OCI-LY3 (cell line): ENCODE results near the gene RXYLT1.

Experiments used
- H2AFZ ChIP-seq: fragments of 200-600, 300-600 bp; shearing (Covaris generic); 2 replicates; pipeline ENCODE4 v1.6.0; 2014; ENCODE audit warnings: antibody characterized with exemption, low read depth, low read length
- H3K27ac ChIP-seq: fragments of 200-600, 300-600 bp; sonication (generic); 2 replicates; pipeline ENCODE4 v1.5.1; 2014; ENCODE audit warnings: mild to moderate bottlenecking, low read length, moderate library complexity, mixed read lengths
- H3K27me3 ChIP-seq: fragments of 200-600, 300-600 bp; sonication (generic); 2 replicates; pipeline ENCODE4 v1.6.1; 2014; ENCODE audit warnings: low read depth, low read length, mixed read lengths
- H3K36me3 ChIP-seq: fragments of 200-600, 300-600 bp; sonication (generic); replicated peaks from 2 replicates; pipeline ENCODE3; 2014; ENCODE audit warnings: low read depth, low read length, mixed read lengths
- H3K4me1 ChIP-seq: fragments of 300-600, 200-600 bp; sonication (generic); 2 replicates; pipeline ENCODE4 v1.6.1; 2014; ENCODE audit warnings: low read length, mixed read lengths
- H3K4me2 ChIP-seq: fragments of 200-600, 300-600 bp; sonication (generic); 2 replicates; pipeline ENCODE4 v1.6.1; 2014; ENCODE audit warnings: low read length, mixed read lengths
- H3K4me3 ChIP-seq: fragments of 300-600, 200-600 bp; sonication (generic); 2 replicates; pipeline ENCODE4 v1.5.1; 2014; ENCODE audit warnings: antibody characterized with exemption, mild to moderate bottlenecking, low read length, moderate library complexity
- H3K79me2 ChIP-seq: fragments of 300-600, 200-600 bp; shearing (Covaris generic); 2 replicates; pipeline ENCODE4 v1.6.1; 2014; ENCODE audit warnings: mild to moderate bottlenecking, low read length, mixed read lengths
- H3K9ac ChIP-seq: fragments of 300-600, 200-600 bp; shearing (Covaris generic); 2 replicates; pipeline ENCODE4 v1.6.0; 2014; ENCODE audit warnings: mild to moderate bottlenecking, low read length, moderate library complexity
- H3K9me3 ChIP-seq: fragments of 200-600, 300-600 bp; shearing (Covaris generic); 2 replicates; pipeline ENCODE4 v1.6.1; 2014; ENCODE audit warnings: low read length, mixed read lengths; ENCODE audit not compliant: insufficient read depth
- H4K20me1 ChIP-seq: fragments of 200-600, 300-600 bp; sonication (generic); 2 replicates; pipeline ENCODE4 v1.6.1; 2016; ENCODE audit warnings: low read length, mixed read lengths; ENCODE audit not compliant: insufficient read depth
- EZH2phosphoT487 ChIP-seq: fragments of 200-600 bp; shearing (Covaris generic); IDR thresholded peaks from 2 replicates; pipeline ENCODE4 v1.6.1; 2018; ENCODE audit warnings: antibody characterized with exemption, mixed run types, low read depth
- TF ChIP-seq, protein P1 (sequence below): fragments of 200-600, 300-600 bp; sonication (generic); IDR thresholded peaks from 2 replicates; pipeline ENCODE4 v1.5.1; 2014; ENCODE audit warnings: antibody characterized with exemption, low read length, low read depth

The RXYLT1 gene

DNA sequence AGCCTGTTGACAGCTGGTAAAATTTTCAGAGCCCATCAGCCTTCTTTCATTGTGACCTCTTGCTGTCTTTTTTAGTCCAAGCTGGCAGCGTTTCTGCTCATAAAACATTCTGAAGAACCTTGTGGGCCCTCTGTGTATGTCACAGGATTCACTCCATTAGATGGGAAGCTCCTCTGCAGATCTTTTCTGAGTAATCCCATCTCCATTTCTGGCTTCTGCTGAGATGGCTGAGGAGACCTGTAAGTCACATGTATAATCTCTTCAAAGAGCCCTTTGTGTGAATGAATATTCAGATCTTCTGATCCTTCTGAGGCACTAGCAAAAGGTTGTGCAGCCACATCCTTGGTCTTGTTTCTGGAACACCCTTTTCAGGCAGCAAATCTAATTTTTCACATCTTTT lies 2.8 kb downstream of the RXYLT1 start:
- Histone ChIP-seq H3K4me3 (no peak overlapping the region), H3K36me3 (peaks cover 22% of the 10 kb centered on the region), H3K79me2 (peaks cover 10% of the 10 kb centered on the region), H3K9me3 (no peaks in the 10 kb centered on the region), H3K27ac (no peak overlapping the region), H3K4me1 (peaks cover 12% of the 10 kb centered on the region), H2AFZ (no peak overlapping the region), H3K27me3 (no peaks in the 10 kb centered on the region), H3K4me2 (no peak overlapping the region), H4K20me1 (no peaks in the 10 kb centered on the region), H3K9ac (no peak overlapping the region)
- TF ChIP-seq, protein P1, sequence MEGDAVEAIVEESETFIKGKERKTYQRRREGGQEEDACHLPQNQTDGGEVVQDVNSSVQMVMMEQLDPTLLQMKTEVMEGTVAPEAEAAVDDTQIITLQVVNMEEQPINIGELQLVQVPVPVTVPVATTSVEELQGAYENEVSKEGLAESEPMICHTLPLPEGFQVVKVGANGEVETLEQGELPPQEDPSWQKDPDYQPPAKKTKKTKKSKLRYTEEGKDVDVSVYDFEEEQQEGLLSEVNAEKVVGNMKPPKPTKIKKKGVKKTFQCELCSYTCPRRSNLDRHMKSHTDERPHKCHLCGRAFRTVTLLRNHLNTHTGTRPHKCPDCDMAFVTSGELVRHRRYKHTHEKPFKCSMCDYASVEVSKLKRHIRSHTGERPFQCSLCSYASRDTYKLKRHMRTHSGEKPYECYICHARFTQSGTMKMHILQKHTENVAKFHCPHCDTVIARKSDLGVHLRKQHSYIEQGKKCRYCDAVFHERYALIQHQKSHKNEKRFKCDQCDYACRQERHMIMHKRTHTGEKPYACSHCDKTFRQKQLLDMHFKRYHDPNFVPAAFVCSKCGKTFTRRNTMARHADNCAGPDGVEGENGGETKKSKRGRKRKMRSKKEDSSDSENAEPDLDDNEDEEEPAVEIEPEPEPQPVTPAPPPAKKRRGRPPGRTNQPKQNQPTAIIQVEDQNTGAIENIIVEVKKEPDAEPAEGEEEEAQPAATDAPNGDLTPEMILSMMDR: no peak
- no peak for TF ChIP-seq EZH2phosphoT487

DNA sequence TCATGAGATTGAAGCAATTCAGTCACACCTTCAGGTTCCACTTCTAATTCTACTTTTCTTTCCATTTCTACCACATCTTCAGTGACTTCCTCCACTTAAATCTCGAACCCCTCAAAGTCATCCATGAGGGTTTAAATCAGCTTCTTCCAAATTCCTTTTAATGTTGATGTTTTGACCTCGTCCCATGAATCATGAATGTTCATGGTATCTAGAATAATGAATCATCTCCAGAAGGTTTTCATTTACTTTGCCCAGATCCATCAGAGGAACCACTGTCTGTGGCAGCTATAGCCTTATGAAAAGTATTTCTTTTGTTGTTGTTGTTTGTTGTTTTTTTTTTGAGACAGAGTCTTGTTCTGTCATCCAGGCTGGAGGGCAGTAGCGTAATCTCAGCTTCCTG lies 7.6 kb downstream of the RXYLT1 start:
- Histone ChIP-seq H3K9me3 (no peaks in the 10 kb centered on the region), H3K79me2 (no peaks in the 10 kb centered on the region), H3K4me1 (no peaks in the 10 kb centered on the region), H3K4me3 (no peak overlapping the region), H3K36me3 (peaks cover 34% of the 10 kb centered on the region), H3K27me3 (no peaks in the 10 kb centered on the region), H2AFZ (no peak overlapping the region), H3K4me2 (no peak overlapping the region), H3K27ac (no peak overlapping the region), H4K20me1 (no peaks in the 10 kb centered on the region), H3K9ac (no peak overlapping the region)
- TF ChIP-seq EZH2phosphoT487: no peak
- TF ChIP-seq, protein P1: no peak

DNA sequence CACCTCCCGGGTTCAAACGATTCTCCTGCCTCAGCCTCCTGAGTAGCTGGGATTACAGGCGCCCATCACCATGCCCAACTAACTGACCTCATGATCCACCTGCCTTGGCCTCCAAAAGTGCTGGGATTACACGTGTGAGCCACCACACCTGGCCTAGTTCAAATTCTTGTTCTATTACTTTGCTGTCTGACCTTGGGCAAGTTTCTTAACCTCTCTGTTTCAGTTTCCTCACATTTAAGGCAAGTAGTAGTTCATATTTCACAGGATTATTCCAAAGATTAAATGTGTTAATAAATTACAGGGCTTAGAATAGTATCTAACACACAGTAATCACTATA lies 10.9 kb downstream of the RXYLT1 start:
- Histone ChIP-seq H3K9me3 (no peaks in the 10 kb centered on the region), H3K4me3 (no peak overlapping the region), H3K9ac (no peak overlapping the region), H4K20me1 (no peaks in the 10 kb centered on the region), H3K27me3 (no peaks in the 10 kb centered on the region), H2AFZ (no peak overlapping the region), H3K4me1 (no peaks in the 10 kb centered on the region), H3K79me2 (no peaks in the 10 kb centered on the region), H3K36me3 (peaks cover 18% of the 10 kb centered on the region), H3K27ac (no peak overlapping the region), H3K4me2 (no peak overlapping the region)
- TF ChIP-seq, protein P1: no peak
- no peak for TF ChIP-seq EZH2phosphoT487

DNA sequence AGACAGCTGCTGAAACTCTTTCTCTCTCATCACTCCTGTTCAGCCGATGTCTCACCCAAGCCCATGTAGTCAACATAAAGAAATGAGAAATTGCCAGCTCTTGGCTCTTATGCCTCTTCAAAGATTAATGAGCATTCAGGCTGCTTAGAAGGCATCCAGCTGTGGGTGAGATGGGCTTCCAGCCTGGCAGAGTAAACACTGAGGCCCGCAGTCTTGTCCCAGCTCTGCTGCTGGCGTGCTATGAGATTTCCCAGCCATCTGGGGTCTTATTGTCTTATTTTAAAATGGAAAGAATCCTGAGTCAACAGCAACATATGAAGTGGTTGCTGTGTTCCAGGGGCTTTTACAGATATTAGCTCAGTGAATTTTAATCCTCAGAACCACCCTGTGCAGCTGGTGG lies 12.6 kb downstream of the RXYLT1 start:
- Histone ChIP-seq H3K27ac (no peak overlapping the region), H3K79me2 (no peaks in the 10 kb centered on the region), H3K4me2 (no peak overlapping the region), H3K36me3 (peaks cover 15% of the 10 kb centered on the region), H3K4me1 (no peaks in the 10 kb centered on the region), H3K9ac (no peak overlapping the region), H4K20me1 (no peaks in the 10 kb centered on the region), H3K27me3 (no peaks in the 10 kb centered on the region), H3K4me3 (no peak overlapping the region), H2AFZ (no peak overlapping the region), H3K9me3 (no peaks in the 10 kb centered on the region)
- TF ChIP-seq, protein P1: no peak
- no peak for TF ChIP-seq EZH2phosphoT487
